Measurements from ENCODE around the gene EDIL3. TPM values are rescaled to one million over a fixed set of nuclear protein-coding genes. Genes with fewer than 3 reads are reported as not detected.

The EDIL3 gene
- total and polyA plus RNA-seq, 2 of the 8 experiments (the other 6 are each of a cell fraction or from before 2014, with no cell fraction given): 14.7 to 47.2 TPM

GRCh38 chr5:84260939-84261338, 123.7 kb downstream of the EDIL3 start:
- Histone ChIP-seq H2BK20ac (ENCODE audit: low read length) (no peak overlapping the region), H3K18ac (ENCODE audit: extremely low read depth, low read length) (no peak overlapping the region), H3K4me2 (ENCODE audit: insufficient read depth in 1 of 2, low read depth in 2 of 2, low read length in 2 of 2) (no peak overlapping the region), H3K27me3 (replicated peaks in 1 of 4; ENCODE audit: control insufficient read depth in 3 of 4, extremely low read depth in 1 of 4, insufficient read depth in 3 of 4, low read length in 3 of 4) (no peaks in the 10 kb centered on the region), H3K79me2 (ENCODE audit: control insufficient read depth in 1 of 2, insufficient read depth in 2 of 2, low read length in 2 of 2) (peaks cover 0 to 5% of the 10 kb centered on the region in 2 experiments; a peak in 1 of 4 replicates), H3K79me1 (ENCODE audit: low read depth, low read length) (no peaks in the 10 kb centered on the region), H2AFZ (ENCODE audit: low read length) (no peak overlapping the region), H3K56ac (replicated peaks; ENCODE audit: insufficient read length, low read depth, low read length) (no peak overlapping the region), H4K8ac (ENCODE audit: extremely low read depth, insufficient read depth, low read length) (no peak overlapping the region), H2BK12ac (ENCODE audit: low read depth, low read length) (no peak overlapping the region), H3K14ac (ENCODE audit: insufficient read length) (no peak overlapping the region), H4K91ac (replicated peaks; ENCODE audit: insufficient read length, low read length) (no peak overlapping the region), H3K4me3 (ENCODE audit: extremely low read depth in 1 of 4, insufficient read depth in 2 of 4, low read depth in 3 of 4, low read length in 4 of 4) (no peak overlapping the region), H2BK15ac (ENCODE audit: low read length) (no peak overlapping the region), H3K23me2 (ENCODE audit: low read depth, low read length) (no peaks in the 10 kb centered on the region), H3K27ac (ENCODE audit: low read depth, low read length) (no peak overlapping the region), H4K20me1 (replicated peaks in 1 of 2; ENCODE audit: control insufficient read depth in 1 of 2, insufficient read depth in 2 of 2, low read length in 2 of 2) (no peaks in the 10 kb centered on the region), H2AK5ac (ENCODE audit: low read depth, low read length) (no peak overlapping the region), H3K36me3 (ENCODE audit: control insufficient read depth in 2 of 4, insufficient read depth in 4 of 4, low read length in 3 of 4) (no peaks in the 10 kb centered on the region), H3K4me1 (replicated peaks in 1 of 4; ENCODE audit: control insufficient read depth in 3 of 4, insufficient read depth in 4 of 4, low read length in 3 of 4) (peaks cover 0 to 4% (median 2%) of the 10 kb centered on the region in 4 experiments; a peak in 4 of 7 replicates), H3K9me3 (ENCODE audit: insufficient read depth in 2 of 2, low read depth in 1 of 2, low read length in 1 of 2) (no peaks in the 10 kb centered on the region), H3K9ac (replicated peaks in 1 of 4; ENCODE audit: extremely low read depth in 1 of 4, low read depth in 3 of 4, low read length in 3 of 4) (no peak overlapping the region), H4K5ac (ENCODE audit: insufficient read length, low read depth, low read length) (no peak overlapping the region), H3K4ac (replicated peaks; ENCODE audit: insufficient read length, low read depth, low read length) (no peak overlapping the region), H3K23ac (ENCODE audit: insufficient read length) (no peak overlapping the region), H2BK120ac (replicated peaks; ENCODE audit: low read depth, low read length) (no peak overlapping the region), H2BK5ac (ENCODE audit: low read depth, low read length) (no peak overlapping the region)
- ChIA-PET POLR2A (ENCODE audit: partially characterized antibody) (no interaction called here), CTCF (ENCODE audit: partially characterized antibody) (no interaction called here)
- FAIRE-seq: no peak
- WGBS, 2 experiments (ENCODE audit: extremely low coverage in 1 of 2, insufficient coverage in 1 of 2, insufficient read length in 1 of 2, insufficient replicate concordance in 2 of 2, low coverage in 1 of 2, low lambda C conversion rate in 2 of 2, missing lambda C conversion rate in 1 of 2): 86% methylated on average over 1 of the region's 1 CpG; no CpG with 5 or more reads in 1 of the 2 experiments
- no peak for DNase-seq (ENCODE audit: low read depth in 1 of 2, low spot score in 2 of 2)
- no peak for TF ChIP-seq SAP30 (IDR thresholded peaks at IDR 0.05; ENCODE audit: insufficient read depth, insufficient replicate concordance, low read length)
- TF ChIP-seq GABPA (IDR thresholded peaks at IDR 0.05; ENCODE audit: borderline replicate concordance, insufficient read depth, low read length): no peak
- TF ChIP-seq BCL11A (IDR thresholded peaks at IDR 0.05; ENCODE audit: low read depth in 2 of 2, low read length in 2 of 2): no peak
- no peak for TF ChIP-seq CBX8 (IDR thresholded peaks at IDR 0.05; ENCODE audit: borderline replicate concordance, low read depth, low read length)
- no peak for TF ChIP-seq SP4 (IDR thresholded peaks at IDR 0.05; ENCODE audit: low read length)
- TF ChIP-seq ATF2 (IDR thresholded peaks at IDR 0.05; ENCODE audit: low read length): no peak
- TF ChIP-seq RXRA (IDR thresholded peaks at IDR 0.05; ENCODE audit: insufficient read depth, low read depth, low read length): no peak
- TF ChIP-seq BRCA1 (IDR thresholded peaks at IDR 0.05; ENCODE audit: low read depth, low read length): no peak
- no peak for TF ChIP-seq CREB1 (IDR thresholded peaks at IDR 0.05)
- TF ChIP-seq KDM1A (IDR thresholded peaks at IDR 0.05; ENCODE audit: borderline replicate concordance, low read length): no peak
- no peak for TF ChIP-seq BACH1 (IDR thresholded peaks at IDR 0.05; ENCODE audit: low read length)
- no peak for TF ChIP-seq EZH2 (IDR thresholded peaks at IDR 0.05; ENCODE audit: low read depth, low read length, severe bottlenecking)
- no peak for TF ChIP-seq CEBPB (IDR thresholded peaks at IDR 0.05; ENCODE audit: low read depth, low read length)

All from H1 (cell line).